C4-2B (cell line): ENCODE measurements around the gene CPOX.

ENCODE experiments used
- ZFX ChIP-seq: fragments of 450-650 bp; IDR thresholded peaks from 2 replicates; pipeline ENCODE4 v1.6.1; 2017
- TF ChIP-seq, protein P1 (sequence below): fragments of 450-650 bp; conservative IDR thresholded peaks from 2 replicates; pipeline ENCODE4 v1.5.1; 2017; ENCODE audit warnings: mild to moderate bottlenecking

GRCh38 chr3:98587654-98588053, 5.8 kb downstream of the CPOX start:
- TF ChIP-seq, protein P1, sequence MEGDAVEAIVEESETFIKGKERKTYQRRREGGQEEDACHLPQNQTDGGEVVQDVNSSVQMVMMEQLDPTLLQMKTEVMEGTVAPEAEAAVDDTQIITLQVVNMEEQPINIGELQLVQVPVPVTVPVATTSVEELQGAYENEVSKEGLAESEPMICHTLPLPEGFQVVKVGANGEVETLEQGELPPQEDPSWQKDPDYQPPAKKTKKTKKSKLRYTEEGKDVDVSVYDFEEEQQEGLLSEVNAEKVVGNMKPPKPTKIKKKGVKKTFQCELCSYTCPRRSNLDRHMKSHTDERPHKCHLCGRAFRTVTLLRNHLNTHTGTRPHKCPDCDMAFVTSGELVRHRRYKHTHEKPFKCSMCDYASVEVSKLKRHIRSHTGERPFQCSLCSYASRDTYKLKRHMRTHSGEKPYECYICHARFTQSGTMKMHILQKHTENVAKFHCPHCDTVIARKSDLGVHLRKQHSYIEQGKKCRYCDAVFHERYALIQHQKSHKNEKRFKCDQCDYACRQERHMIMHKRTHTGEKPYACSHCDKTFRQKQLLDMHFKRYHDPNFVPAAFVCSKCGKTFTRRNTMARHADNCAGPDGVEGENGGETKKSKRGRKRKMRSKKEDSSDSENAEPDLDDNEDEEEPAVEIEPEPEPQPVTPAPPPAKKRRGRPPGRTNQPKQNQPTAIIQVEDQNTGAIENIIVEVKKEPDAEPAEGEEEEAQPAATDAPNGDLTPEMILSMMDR, result no peak
- no peak for TF ChIP-seq ZFX
